Measurements from ENCODE around the gene CAPRIN1.
"Not testable (repeated sequence)": the region's sequence is repeated elsewhere in the genome, so short reads cannot be mapped to it uniquely, and the experiment has no call there.

The CAPRIN1 gene

DNA sequence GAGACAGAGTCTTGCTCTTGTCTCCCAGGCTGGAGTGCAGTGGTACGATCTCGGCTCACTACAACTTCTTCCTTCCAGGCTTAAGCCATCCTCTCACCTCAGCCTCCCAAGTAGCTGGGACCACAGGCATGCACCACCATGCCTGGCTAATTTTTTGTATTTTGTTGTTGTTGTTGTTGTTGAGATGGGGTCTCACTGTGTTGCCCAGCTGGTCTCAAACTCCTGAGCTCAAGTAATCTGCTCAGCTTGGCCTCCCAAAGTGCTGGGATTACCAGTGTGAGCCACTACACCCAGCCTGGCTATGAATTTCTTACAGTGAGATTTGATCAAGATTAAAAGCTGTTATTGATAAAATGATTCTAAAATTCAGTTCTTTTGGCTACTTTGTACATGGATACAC is 43.4 kb downstream of the CAPRIN1 start:
- FAIRE-seq, result not testable (repeated sequence)

DNA sequence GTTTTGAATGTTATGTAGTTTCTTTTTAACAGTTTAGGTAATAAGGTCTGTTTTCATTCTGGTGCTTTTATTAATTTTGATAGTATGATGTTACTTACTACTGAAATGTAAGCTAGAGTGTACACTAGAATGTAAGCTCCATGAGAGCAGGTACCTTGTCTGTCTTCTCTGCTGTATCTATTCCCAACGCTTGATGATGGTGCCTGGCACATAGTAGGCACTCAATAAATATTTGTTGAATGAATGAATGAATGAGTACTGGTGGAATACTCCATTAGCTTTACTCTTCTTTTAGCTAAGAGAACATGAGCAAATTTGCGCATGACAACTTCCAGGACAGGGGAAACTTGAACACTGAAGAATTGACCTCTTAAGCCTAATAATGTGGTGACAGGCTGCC is 47.3 kb downstream of the CAPRIN1 start:
- peak; percentile 58 for FAIRE-seq

DNA sequence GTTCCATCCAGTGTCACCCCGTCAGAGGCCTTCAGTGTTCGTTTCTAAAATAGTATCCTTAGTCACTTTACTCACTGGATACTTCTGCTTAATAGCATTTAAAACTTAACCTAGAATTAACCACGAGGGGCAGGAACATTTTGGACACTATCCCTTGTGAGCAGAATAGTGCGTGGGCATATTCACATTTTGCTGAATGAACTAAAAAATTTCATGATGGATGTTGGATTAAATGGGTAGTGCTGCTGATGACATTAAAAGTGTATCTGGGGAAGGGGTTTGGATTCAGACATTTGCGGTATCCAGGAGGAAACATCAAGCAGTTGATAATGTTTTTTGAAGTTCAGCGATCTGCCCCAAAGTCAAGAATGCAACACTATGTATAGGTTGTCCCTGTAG is 53.1 kb downstream of the CAPRIN1 start:
- no peak for FAIRE-seq

DNA sequence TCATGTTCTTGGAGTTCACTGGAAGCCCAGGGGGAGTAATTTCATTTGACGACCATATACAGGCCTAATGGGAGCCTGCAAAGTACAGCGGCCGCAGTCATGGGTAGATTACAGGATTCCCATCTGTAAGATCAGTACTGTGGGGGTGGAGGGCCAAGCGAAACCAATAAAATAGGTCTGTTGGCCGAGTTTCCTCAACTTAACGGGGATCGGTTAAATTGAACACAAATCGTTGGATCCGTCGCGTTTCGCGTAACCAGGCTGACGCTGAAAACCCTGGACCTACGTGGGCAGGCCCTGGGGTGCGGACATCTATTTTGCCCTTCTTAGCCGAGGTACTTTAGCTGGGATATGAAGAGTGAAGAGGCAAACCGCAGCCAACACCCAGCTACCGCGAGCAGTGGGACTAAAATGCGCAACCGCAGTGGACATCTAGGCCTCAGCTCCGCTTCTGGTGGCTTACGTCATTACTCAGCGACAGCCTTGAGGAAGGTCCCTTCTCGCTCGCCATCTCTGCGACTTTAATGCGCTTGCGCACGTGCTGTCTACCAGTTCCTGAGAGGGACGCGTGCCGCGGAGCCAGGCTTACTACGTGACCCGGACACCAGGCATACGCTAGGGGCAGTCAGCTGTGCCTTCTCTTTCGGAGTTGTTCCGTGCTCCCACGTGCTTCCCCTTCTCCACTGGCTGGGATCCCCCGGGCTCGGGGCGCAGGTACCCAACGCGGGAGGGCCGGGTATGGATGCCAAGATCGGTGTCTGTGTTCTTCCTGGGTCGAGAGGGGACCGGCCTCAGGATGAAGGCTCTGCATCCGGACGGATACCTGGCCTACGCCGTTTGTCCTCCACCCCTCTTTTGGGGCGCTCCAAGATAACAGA is 53.8 kb downstream of the CAPRIN1 start, which contains the start of gene NAT10:
TSS of gene NAT10 (plus strand) at position 551 of the 878 bp plus-strand sequence. CDS start 2,597 bp downstream, outside the sequence.
- no peak for FAIRE-seq

DNA sequence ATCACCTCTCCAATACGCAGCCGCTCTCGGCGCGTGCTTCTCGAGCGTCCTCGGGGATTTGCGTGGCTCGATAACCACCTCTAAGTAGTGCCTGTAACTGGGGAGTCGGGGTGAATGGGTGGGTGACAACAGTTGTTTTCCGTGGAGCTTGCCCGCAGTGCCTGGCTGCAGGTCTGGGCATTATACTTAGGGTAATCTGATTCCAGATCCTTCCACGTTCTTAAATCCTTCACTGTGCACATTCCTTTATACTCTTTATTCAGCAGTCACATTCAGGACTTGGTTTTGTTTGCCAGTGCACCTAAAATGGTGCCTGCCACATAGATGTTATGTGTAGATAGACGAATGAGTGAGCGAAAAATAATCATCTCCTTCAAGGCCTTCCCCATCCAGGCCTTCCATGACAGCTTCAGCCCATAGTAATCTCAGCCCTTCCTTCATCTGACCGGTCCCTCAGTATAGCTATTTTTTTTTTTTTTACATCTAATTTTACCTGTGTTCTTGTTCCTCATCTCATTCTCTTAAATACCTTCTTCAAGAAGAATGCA is 54.5 kb downstream of the CAPRIN1 start:
- no peak for FAIRE-seq

DNA sequence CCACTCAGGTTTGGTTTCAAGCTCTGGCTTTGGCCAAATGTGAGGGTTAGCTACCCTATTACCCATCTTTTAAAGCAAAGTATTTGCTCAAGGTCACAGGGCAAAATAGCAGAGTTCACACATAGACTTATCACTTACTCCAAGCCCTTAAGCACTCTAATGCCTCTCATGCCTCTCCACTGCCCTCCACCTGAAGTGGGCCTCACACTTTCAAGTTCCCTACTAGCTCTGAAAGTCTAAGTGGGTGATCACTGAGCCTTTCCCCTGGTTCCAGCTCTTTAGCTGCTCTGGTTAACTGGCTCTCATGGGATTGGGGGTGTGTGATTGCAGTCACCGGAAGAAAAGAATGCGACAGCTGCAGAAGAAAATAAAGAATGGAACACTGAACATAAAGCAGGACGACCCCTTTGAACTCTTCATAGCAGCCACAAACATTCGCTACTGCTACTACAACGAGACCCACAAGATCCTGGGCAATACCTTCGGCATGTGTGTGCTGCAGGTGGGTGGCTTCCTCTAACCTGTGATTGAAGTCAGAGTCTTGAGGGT is 60.3 kb downstream of the CAPRIN1 start:
- FAIRE-seq, result no peak

DNA sequence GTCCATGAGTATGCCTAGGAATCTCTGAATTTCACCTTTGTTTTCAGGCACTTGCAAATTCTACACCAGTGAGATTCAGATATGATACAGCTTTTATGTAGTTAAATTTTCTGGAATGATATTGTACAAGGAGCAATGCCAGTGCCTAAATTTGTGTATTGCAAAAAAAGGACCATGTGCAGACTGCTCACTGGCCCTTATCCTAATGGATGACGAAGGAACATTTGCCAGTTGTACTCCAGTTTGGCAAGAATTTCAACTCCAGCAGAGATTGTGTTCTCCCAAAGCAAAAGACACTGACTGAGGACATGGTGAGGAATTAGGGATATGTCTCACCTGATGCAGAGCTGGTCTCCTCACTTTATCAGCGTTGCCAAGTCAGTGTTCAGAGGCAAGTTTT is 62.5 kb downstream of the CAPRIN1 start:
- FAIRE-seq, result no peak

DNA sequence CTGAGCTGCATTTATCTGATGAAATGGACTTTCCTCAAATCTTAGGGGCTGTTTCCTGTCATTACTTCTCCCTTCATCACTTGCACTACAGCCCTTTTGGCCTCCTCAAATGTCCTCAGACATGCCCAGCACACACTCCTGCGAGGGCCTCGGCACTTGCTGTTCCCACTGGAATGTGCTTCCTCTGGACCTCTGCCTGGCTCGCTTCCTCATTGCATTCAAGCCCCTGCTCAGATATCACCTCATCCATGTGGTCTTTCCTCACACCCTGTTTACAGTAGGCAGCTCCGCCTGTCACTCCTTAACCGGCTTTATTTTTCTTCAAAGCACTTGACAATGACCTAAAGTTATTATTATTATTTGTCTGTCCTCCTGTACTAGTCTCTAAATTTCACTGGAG is 62.9 kb downstream of the CAPRIN1 start:
- no peak for FAIRE-seq

DNA sequence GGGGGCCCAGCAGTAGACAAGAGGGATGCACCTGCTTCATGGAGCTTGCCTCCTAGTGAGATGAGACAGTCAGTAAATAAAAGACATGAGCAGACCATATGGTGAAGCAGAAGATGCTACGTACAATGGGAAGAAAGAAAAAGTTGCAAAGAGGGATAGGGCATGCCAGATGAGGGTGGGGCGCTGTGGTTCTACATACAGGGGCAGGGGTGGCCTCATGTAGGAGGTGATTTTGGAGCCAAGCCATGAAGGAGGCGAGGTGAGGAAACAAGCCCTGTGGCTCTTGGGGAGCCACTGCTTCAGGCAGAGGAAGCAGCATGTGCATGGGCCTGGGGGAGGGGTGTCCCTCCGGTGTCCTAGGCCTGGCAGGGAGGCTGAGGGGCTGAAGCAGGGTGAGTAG is 69.1 kb downstream of the CAPRIN1 start:
- no peak for FAIRE-seq

DNA sequence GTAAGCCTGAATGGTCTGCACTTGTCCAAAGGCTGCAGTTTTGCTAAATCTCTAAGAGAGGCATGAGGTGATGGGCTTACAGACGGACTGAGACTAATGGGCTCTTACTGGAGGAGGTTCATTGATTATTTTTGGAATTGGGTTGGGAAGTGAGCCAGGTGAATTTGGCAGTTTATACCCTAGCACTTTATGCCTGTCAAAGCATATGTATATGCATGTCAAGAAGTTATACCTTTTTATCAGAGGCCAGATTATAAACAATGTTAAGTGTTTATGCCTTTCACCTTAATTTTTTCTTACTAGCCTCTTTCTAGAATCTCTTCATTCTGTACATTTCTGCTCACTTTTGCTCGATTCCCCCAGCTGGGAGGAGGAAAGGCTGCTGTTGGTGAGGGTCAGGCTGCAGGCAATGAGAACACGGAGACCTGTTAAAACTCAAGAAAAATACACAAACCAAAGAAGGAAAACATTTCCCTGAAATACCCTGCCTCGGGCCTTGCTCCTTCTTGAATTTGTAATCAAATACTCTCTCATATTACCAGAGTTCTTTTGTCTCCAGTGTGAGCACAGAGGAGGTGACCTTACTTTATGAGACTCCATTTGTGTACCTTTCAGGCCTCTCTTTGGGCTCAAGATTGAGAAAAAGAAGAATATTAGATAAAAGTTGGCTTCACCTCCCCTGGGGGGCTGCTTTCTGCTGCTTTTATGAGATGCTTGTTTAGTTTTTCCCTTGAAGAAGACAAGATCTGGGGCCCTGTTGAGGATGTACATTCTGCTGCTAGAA is 73.5 kb downstream of the CAPRIN1 start:
- no peak for FAIRE-seq

DNA sequence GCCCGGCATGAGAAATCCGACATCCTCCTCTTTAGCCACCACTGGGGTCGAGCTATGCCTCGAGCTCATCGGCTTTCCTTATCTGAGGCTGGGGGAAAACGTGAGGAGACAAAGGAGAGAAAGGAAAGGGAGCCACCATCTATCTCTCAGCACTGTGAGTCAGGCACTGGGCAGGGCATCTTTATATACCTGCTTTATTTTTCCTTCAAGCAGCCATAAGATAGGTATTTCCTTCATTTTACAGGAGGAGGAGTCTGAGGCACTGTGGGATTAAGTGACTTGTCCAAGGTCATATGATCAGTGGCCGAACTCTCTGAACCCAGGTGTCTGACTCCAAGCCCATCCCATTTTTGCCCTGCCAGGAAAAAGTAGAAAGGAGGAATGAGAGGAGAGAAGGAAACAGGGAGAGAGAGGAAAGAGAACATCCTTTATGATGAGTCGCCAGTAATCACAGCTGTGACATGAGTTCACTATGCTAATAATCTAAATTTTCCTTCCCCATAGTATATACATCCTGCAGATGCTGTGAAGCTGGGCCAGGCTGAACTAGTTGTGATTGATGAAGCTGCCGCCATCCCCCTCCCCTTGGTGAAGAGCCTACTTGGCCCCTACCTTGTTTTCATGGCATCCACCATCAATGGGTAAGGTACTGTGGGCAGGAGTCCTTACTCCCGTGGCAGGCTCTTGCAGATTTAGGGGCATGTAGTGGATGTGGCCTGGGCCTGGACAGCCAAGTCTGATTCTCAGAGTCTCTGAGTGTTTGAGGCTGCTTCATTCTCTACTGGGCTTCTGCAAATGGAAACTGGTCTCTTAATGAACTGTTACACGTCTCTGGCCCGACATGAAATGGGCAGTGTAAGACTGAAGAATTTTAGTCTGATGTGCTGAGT is 75.7 kb downstream of the CAPRIN1 start:
- FAIRE-seq, result no peak

DNA sequence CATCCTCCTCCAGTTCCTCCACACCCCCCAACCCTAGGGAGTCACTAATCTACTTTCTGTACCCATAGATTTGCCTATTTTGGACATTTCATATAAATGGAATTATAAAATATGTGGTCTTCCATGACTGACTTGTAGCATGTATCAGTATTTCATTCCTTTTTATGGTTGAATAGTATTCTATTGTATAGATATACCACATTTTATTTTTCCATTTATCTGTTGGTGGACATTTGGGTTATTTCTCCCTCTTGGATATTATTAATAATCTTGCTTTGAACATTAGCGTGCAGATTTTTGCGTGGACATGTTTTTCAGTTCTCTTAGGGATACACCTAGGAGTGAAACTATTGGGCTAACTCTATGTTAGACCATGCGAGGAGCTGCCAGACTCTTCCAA is 77.3 kb downstream of the CAPRIN1 start:
- FAIRE-seq, result no peak

DNA sequence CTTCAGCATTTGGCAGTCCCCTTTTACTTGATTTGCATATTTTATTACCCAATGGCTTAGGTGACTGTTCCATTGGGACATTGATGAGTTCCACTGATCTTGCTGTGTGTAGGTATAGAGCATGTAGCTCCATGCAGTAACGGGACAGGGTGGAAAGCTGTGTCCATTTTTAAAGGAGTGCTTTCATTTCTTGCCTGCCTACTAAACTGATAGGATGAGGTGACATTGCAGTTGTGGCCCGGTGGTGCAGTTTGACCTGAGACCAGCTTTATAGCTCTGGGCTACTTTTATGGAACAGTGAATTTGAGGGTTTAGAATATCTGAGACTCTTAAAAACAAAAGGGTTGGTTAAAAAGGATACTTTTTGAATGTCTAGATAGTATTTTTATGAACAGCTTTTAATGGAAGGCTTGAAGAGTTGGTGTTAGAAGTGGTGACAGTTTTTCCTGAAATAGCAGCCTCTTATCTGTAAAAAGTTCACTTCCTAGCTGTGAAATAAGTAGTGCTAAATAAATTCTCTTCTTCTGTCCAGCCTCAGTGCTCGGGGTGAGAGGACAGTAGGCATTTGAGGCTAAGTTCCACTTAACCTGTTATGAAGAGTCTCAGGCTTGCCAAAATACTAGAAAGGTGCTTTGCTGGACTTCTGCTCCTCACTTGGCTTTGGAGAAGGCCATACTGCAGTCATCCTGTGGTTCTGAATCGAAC is 80.9 kb downstream of the CAPRIN1 start:
- no peak for FAIRE-seq

DNA sequence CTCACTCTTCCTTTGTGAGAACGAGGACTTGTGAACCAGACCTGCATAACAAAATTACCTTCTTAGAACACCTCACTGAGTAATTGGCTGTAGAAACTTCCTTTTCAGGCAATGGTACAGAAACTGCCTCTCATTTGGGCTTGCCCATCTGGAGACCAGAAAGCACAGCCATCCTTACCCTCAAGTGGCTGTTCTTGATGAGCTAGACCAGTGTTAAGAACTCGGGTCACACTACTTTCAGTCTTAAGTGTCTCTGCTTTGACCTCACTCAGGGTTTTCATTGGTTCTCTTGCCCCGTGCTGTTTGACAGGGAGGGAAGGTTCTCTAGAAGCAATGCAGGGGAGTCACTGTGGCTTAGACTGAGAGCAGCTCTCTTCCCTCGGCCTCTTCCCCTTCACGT is 83.2 kb downstream of the CAPRIN1 start:
- no peak for FAIRE-seq

DNA sequence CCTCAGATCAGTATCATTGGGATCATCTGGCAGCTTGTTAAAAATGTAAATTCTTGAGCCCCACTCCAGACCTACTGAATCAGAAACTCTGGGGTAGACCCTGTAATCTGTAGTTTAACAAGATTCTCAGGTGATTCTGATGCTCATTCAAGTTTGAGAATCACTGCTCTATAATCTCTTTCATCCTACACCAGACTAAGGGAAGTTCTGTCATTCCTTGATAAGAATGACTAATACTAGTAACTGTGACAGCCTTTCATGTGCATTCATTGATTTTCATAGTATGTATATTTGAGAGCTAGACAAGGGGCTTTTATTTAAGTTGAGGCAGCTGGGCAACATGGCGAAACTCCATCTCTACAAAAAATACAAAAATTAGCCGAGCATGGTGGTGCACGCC is 83.9 kb downstream of the CAPRIN1 start:
- no peak for FAIRE-seq

DNA sequence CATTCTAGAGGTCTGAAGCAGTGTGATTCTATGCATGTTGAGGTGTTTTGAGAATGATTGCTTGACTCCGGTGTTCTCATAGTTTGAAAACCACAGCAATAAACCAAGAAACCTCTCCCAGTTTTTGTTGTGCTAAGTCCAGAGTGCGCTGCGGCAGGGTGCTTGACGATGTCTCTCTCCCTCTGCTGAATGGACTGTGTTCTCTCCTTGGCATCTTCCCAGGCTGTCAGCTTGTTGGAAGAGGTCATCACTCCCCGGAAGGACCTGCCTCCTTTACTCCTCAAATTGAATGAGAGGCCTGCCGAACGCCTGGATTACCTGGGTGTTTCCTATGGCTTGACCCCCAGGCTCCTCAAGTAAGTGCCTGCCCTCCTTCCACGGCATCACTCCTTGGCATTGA is 84.9 kb downstream of the CAPRIN1 start:
- FAIRE-seq, result no peak

DNA sequence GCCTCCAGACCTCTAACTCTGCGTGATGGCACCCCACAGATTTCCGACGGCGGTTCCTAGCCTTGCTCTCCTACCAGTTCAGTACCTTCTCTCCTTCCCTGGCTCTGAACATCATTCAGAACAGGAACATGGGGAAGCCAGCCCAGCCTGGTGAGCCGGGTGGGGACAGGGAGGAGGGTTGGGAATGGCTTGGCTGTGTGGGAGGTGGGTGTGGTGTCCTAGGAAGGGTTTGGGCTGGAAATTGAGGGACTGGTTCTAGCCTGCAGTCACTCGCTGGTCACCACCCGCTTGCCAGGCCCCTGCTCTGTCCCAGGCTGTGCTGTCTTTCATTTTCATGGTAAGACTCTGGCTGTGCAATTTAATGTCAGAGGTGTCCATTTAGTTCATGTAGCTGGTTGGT is 87.8 kb downstream of the CAPRIN1 start:
- FAIRE-seq, result no peak

DNA sequence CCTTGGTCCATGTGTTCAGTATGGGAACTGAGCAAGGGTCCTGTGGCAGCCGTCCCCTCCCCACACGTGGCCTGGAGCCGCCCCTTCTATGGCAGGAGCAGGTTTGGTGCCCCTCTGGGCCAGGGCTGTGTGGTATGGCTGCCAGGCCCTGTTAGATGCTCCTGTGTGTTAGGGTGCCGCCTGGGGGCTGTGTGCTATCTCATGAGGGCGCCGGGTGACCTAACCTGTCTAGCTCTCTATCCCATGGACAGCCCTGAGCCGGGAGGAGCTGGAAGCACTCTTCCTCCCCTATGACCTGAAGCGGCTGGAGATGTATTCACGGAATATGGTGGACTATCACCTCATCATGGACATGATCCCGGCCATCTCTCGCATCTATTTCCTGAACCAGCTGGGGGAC is 88.6 kb downstream of the CAPRIN1 start:
- FAIRE-seq, result no peak

DNA sequence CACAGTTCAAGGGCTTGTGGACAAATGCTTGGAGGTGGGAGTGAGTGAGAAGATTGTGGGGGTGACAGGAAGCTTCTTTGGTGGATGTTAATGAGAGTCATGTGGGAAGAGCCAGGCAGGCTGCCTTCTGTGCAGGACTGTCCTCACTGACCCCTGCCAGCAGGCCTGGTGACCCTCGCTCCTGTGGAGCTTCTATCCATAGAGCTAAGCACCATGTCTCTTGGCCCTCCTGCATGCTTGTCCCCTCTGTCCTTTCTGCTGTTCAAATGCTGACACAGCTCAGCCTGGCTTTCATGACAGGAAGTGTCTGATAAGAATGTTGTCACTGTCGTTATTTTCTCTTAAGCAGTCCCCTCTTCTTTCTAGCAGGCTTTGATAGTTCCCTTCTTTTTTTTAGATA is 91.5 kb downstream of the CAPRIN1 start:
- FAIRE-seq, result no peak

DNA sequence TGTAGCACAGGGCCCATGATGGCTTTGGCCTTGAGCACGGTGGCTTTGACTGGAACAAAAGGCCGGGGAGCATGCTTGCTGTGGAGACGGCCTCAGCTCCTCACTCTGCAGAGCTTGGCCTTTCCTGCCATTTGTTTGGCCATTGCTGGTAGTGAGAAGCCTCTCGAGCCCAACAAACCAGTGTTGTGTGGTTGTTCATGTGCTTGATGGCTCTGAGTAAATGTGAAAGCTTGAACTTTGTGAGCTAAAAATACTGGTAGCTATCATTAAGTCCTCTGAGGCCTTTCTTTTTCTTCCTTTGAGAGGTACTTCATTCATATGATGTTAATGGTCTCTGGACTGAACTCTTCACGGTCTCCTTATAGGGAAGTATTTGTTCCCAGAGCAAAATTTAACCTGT is 93.5 kb downstream of the CAPRIN1 start:
- no peak for FAIRE-seq

DNA sequence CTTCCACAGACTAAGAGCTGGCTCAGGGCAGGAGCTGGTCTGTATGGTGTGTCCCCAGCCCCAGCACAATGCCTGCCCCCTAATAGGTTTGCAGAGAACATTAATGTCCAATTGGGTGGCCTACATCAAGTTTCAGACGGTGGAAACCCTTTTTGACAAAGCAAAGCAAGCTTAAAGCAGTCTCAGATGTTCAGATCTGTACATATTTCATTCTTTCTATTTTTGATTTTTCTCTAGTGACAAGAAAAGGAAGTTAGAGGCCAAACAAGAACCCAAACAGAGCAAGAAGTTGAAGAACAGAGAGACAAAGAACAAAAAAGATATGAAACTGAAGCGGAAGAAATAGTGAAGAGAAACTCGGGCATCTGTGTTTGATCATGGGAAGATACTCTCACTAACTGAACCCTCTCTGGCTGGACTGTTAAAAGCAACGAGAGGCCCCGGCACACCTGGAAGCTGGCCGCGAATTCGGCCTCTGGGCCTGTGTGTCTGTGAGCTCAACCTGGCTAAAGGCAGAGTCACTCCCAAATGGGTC is 94.4 kb downstream of the CAPRIN1 start:
- no peak for FAIRE-seq

DNA sequence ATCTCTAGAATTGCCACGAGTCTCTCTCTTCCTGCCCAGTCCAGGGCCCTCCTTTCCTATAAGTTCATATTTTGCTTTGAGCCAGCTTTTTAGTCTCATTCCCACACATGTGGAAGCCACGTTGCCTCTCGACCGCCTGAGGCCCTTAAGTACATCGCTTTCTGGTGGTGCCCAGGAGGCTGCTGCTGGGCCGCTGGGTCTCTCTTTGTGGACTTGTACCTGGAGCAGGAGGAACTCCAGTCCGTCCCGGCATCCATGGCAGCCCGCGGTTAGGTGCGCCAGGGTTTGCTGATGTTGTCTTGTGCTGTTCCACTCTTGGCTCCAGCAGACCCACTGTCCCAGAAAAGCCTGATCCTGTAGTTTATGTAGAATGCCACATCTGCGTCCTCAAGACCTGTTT is 94.9 kb downstream of the CAPRIN1 start:
- FAIRE-seq, result no peak

Measured in islet of Langerhans (tissue), 1 donor.